Kidney (tissue), 14 donors: ENCODE results near the gene PLXNA2. TPM values are rescaled to one million over a fixed set of nuclear protein-coding genes. Genes with fewer than 3 reads are reported as not detected.

ENCODE experiments used
- DNase-seq, 5 donors: peaks; one replicate each; pipeline ENCODE4 v3.0.0-alpha.2; 2013 to 2020
- FAIRE-seq: peaks from 2 replicates; lab custom pipeline; 2012; peaks lifted over from hg19 to GRCh38; lab: Jason Lieb, UNC
- H3K27ac ChIP-seq, 2 donors: one replicate each; pipeline ENCODE4 v1.7.0; 2013; ENCODE audit warnings: low read depth in 2 of 2, low read length in 2 of 2, inconsistent platforms in 1 of 2
- H3K27me3 ChIP-seq: one replicate; pipeline ENCODE4 v1.7.1; 2013; ENCODE audit warnings: low read length, inconsistent platforms; ENCODE audit not compliant: control insufficient read depth, insufficient read depth
- H3K36me3 ChIP-seq, 3 donors: one replicate each; pipeline versions ENCODE4 v1.7.0 to v1.7.1; 2013; ENCODE audit warnings: low read length in 3 of 3, control low read depth in 1 of 3, inconsistent platforms in 1 of 3; ENCODE audit not compliant: insufficient read depth in 3 of 3, control insufficient read depth in 2 of 3
- H3K4me1 ChIP-seq, 3 donors: one replicate each; pipeline versions ENCODE4 v1.7.0 to v1.7.1; 2013; ENCODE audit warnings: low read length in 3 of 3, inconsistent platforms in 1 of 3, low read depth in 1 of 3; ENCODE audit not compliant: control insufficient read depth in 2 of 3, insufficient read depth in 2 of 3
- H3K4me3 ChIP-seq, 3 donors: one replicate each; pipeline versions ENCODE4 v1.7.0 to v1.8.1; 2013; ENCODE audit warnings: low read length in 3 of 3, control low read depth in 1 of 3, inconsistent platforms in 1 of 3
- H3K9ac ChIP-seq, 3 donors: one replicate each; pipeline versions ENCODE4 v1.7.0 to v1.7.1; 2013; ENCODE audit warnings: low read length in 3 of 3, control low read depth in 1 of 3, inconsistent platforms in 1 of 3
- H3K9me3 ChIP-seq, 3 donors: one replicate each; pipeline versions ENCODE4 v1.7.0 to v1.7.1; 2013; ENCODE audit warnings: low read length in 3 of 3, control low read depth in 1 of 3, inconsistent platforms in 1 of 3; ENCODE audit not compliant: control insufficient read depth in 2 of 3, insufficient read depth in 1 of 3
- intact Hi-C: fragments of 100-400 bp; cut with DNase I; formaldehyde crosslinking; loops from one replicate; pipeline ENCODE4 v1.11.1; 2022
- polyA plus RNA-seq: library from polyadenylated mRNA; stranded (reverse); fragments of 350-450 nt; fragmentation: Illumina TruSeq; extraction: RNeasy Lipid Tissue Mini Kit (QIAGEN cat#74804); gene quantifications from one replicate; pipeline ENCODE4 v1.2.3, GENCODE V29; 2014; ENCODE audit warnings: low read depth, low replicate concordance; ENCODE audit not compliant: insufficient read depth
- total RNA-seq: library from RNA; stranded (reverse); fragmentation: NEBNext Ultra II Directional; extraction: Animal tissue kit (Norgen Biotek cat#: 25700); gene quantifications from one replicate; pipeline ENCODE4 v1.2.1, GENCODE V29; 2021
- TF ChIP-seq, protein P1 (sequence below): IDR thresholded peaks from 3 replicates; pipeline ENCODE4 v1.5.1; 2012; ENCODE audit warnings: mild to moderate bottlenecking, moderate library complexity, borderline replicate concordance; ENCODE audit not compliant: insufficient read depth; ENCODE audit errors: extremely low read depth
- donor health status: control.
- donor health status: control.
- donor health status: control.
- donor health status: control.
- donor health status: control.
- donor health status: DM: yes; HTN: yes; CAD: no.
- donor health status: Normal renal cell carcinoma (clear cell type).

PLXNA2 gene
- total and polyA plus RNA-seq, 2 donors from 2014 or later = 2.4 to 27.9 TPM

DNA sequence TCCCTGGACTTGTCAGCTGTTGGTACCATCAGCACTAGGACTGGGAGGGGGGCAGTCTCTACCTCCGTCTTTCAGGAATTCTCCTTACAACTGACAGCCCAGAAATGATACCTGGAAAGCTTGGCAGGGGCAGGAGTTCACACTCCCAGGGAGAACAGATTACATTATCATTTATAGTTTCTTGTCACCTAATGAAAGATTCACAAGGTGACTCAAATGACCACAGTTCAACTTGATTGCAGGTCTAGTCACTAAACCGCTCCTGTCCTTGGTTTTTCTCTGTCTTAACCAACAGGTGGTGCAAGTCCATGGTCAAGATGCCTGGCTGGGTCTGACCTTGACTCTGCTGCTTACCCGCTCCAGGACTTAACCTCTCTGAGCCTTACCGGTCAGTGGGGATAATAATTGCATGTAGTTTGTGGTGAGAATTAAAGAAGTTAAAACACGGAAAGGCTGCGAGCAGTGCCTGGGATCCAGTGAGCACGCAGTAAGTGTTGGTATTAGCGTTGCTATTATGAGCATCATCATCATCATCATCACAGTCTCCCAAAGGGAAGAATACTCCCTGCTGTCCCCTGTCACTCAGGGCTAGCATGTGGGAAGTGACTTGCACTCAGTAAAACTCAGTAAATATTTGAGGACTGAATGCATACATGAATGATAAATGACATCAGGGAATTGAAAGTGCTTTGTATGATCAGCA, 207.9 kb downstream of the PLXNA2 start:
- intact Hi-C loops = no loop called here
- H3K27me3 ChIP-seq = no peaks in the 10 kb centered on the region
- DNase-seq (peak in 2 of 5 donors; percentile 36 to 41), FAIRE-seq (no peak)
- H3K9ac ChIP-seq = no peak overlapping the region
- no peak overlapping the region for H3K4me3 ChIP-seq
- H3K4me1 ChIP-seq = no peaks in the 10 kb centered on the region
- H3K36me3 ChIP-seq = peaks cover 0 to 18% (median 12%) of the 10 kb centered on the region in 3 donors
- TF ChIP-seq, protein P1, sequence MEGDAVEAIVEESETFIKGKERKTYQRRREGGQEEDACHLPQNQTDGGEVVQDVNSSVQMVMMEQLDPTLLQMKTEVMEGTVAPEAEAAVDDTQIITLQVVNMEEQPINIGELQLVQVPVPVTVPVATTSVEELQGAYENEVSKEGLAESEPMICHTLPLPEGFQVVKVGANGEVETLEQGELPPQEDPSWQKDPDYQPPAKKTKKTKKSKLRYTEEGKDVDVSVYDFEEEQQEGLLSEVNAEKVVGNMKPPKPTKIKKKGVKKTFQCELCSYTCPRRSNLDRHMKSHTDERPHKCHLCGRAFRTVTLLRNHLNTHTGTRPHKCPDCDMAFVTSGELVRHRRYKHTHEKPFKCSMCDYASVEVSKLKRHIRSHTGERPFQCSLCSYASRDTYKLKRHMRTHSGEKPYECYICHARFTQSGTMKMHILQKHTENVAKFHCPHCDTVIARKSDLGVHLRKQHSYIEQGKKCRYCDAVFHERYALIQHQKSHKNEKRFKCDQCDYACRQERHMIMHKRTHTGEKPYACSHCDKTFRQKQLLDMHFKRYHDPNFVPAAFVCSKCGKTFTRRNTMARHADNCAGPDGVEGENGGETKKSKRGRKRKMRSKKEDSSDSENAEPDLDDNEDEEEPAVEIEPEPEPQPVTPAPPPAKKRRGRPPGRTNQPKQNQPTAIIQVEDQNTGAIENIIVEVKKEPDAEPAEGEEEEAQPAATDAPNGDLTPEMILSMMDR = peak; percentile 33
- H3K27ac ChIP-seq = no peak overlapping the region
- H3K9me3 ChIP-seq = no peaks in the 10 kb centered on the region

DNA sequence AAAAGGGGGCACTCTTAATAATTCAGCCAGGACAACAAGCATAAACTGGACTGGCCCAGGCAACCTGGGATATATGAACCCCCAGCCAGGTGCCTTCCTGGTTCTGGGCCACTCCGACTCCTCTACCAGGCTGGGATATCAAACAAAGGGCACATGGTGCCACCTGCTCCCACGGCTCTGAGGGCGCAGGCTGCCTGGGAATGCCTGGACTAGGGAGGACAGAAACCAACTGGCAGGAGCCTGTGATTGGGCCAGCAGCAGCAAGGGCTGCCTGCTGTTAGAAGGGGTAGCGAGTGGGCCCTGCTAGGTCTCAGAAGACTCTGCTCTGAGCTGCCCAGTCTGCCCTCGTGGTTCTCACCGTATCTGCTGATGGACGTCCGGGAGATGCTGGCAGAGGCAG, 210.0 kb downstream of the PLXNA2 start:
- FAIRE-seq (no peak), DNase-seq (peak in 1 of 5 donors; percentile 61)
- no peak overlapping the region for H3K4me3 ChIP-seq
- H3K27ac ChIP-seq = no peak overlapping the region
- no peaks in the 10 kb centered on the region for H3K9me3 ChIP-seq
- intact Hi-C loops = no loop called here
- no peaks in the 10 kb centered on the region for H3K27me3 ChIP-seq
- TF ChIP-seq, protein P1 = no peak
- H3K4me1 ChIP-seq = peaks cover 0 to 5% (median 2%) of the 10 kb centered on the region in 3 donors
- H3K36me3 ChIP-seq = peaks cover 0 to 18% (median 12%) of the 10 kb centered on the region in 3 donors
- H3K9ac ChIP-seq = no peak overlapping the region

DNA sequence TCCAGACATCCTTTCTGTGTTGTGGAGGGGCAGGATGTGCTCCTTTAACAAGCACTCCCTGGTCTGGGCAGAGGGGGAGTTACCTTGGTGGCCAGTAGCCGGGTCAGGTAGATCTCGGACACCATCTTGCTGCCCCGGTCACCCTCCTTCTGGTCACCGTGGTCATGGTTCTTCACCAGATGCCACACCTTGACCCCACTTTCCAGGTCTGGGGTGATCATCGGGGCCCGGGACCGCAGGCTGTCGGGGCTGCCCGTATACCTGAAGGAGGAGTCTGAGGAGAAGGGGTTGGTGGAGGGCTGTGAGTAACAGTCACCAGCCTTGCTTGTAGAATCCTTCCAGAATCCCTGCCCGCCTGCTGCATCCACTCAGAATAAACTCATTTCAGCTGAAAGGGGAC, 210.9 kb downstream of the PLXNA2 start:
- FAIRE-seq (no peak), DNase-seq (no peak)
- Histone ChIP-seq H3K36me3 (peaks cover 0 to 14% (median 10%) of the 10 kb centered on the region in 3 donors), H3K27ac (no peak overlapping the region), H3K4me3 (no peak overlapping the region), H3K4me1 (peaks cover 0 to 5% (median 2%) of the 10 kb centered on the region in 3 donors), H3K9me3 (no peaks in the 10 kb centered on the region), H3K27me3 (no peaks in the 10 kb centered on the region), H3K9ac (no peak overlapping the region)
- TF ChIP-seq, protein P1 = no peak
- intact Hi-C loops = no loop called here
